ENCODE measurements around the gene KRT34.
"Not testable (repeated sequence)": the region's sequence is repeated elsewhere in the genome, so short reads cannot be mapped to it uniquely, and the experiment has no call there.

Gene KRT34

DNA sequence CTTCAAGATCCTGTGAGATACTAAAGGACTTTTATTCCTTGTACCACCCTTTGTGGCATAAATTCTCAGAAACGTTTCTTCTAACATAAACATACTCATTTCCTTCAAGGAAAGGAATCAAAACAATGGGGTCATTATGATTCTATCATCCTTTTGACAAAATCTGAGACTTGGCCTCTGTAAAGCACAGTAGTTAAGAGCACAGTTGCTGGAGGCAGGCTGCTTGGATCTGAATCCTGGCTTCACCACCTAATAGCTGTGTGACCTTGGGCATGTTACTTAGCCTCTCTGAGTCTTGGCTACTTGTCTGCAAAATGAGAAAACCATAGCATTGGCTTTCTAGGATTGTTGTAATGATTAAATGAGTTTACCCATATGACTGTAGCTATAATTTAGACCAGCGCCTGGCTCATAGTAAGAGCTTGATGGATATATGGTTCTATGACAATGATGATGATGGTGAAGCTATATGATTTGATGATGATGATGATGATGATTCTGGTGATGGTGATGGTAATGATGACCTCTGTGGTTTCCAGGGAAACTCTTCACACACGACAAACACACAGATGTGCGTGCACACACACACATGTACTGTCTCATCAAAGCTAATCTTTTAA lies 21.4 kb upstream of the KRT34 start:
- DNase-seq = peak in 1 of 5 donors; percentile 36

- no peak for DNase-seq
These were observed 20.1 kb upstream of the KRT34 start for GRCh38 chr17:41402161-41402560.

DNA sequence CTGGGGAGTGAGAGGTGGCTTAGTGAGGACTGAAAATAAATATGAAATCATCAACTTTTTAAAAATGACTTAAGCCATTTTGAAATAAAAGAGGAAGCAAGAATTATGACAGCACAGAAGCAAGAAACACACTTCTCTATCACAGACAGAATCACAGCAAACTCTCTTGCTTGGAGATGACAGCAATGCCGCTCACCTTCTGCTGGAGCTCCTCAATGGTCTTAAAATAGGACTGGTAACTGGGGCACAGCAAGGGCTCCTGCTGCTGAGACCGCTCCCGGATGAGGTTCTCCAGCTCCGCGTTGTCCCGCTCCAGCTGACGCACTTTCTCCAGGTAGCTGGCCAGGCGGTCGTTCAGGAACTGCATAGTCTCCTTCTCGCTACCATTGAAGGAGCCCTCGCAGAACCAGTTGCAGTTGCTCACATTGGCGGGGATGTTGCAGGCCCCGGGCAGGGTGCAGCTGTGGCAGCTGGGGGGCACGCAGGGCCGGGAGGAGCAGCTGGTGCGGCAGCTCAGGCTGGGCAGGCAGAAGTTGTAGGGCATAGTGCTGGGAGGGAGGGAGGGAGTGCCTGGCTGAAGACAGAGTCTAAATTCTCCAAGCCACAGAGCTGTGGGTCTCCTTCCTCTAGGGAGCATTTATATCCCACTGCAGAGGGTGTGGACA lies 15.0 kb upstream of the KRT34 start, which contains the start of gene KRT31:
TSS of gene KRT31 (minus strand) at position 613 of the 665 bp plus-strand sequence. CDS start at position 544, 69 bp downstream.
- DNase-seq = no peak

GRCh38 chr17:41396340-41396739 lies 14.2 kb upstream of the KRT34 start:
- DNase-seq = no peak

DNA sequence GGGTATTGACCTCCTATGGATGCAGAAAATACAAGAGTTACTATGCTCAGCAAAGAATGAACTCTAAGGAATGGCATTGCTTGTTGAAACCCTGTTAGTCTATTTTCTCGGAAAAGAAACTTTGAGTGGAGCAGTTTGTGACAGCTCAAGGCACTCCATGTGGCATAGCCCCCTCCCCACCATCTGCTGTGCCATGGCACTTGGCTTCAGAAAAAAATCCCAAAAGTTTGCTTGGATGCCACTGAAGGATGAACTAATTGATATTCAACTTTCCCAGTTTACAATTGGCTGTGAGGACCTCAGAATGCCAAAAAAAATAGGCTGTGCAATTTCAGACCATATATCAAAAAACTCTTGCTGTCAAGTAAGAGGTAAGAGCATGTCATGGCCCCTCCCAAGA lies 13.5 kb upstream of the KRT34 start:
- no peak for DNase-seq

DNA sequence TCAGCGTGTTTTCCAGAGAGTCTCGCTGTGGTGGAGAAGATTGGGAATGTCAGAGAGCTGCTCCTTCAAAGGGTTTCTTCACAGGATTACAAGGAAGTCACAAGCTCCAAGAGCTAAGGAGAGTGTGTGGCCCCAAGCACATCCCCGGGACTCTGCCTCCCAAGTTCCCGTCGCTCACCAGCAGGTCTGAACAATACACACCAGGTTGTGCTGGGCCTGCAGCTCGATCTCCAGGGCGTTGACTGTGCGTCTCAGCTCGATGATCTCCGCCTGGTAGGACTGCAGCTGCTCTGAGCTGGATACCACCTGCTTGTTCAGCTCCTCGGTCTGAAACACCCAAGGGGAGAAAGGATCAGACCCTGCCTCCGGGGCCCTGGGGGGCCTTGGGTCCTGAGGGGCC lies 12.9 kb upstream of the KRT34 start:
- not testable (repeated sequence) for DNase-seq

- DNase-seq = no peak
These were observed 12.3 kb upstream of the KRT34 start for GRCh38 chr17:41394254-41394996.

- DNase-seq = no peak
These were observed 11.7 kb upstream of the KRT34 start for GRCh38 chr17:41393826-41394225.

- no peak for DNase-seq
These were observed 11.2 kb upstream of the KRT34 start for GRCh38 chr17:41393294-41393693.

GRCh38 chr17:41392278-41392677 lies 10.2 kb upstream of the KRT34 start:
- DNase-seq = no peak

- DNase-seq = no peak
These were observed 9.4 kb upstream of the KRT34 start for GRCh38 chr17:41391535-41391934.

DNA sequence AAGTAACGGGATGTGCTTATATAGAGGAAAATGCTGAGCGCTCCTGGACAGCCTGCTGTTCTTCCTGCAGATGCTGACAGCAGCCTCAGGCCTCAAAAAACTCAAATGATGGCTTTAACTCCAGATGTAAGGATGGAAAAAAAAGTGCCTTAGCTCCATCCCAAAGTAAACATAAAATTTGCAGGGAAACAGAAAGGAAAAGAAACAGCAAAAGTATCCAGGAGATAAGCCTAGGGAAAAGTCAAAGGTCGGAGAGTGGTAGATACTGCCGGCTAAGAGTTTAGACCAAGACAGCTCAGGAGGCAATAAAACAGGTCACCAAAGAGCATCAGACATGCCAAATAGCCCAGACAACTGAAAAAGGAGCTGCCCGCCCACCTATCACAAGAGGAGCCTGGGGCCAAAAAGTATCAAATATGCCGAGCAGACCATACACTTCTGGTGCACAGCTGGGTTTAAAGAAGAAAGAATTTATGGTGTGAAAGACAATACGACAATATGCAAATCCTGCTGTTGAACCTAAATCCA lies 8.4 kb upstream of the KRT34 start:
- no peak for DNase-seq

GRCh38 chr17:41387670-41388069 lies 5.6 kb upstream of the KRT34 start:
- DNase-seq = no peak

GRCh38 chr17:41386227-41386626 lies 4.1 kb upstream of the KRT34 start:
- no peak for DNase-seq

GRCh38 chr17:41383690-41384089 lies 1.6 kb upstream of the KRT34 start:
- DNase-seq = no peak

DNA sequence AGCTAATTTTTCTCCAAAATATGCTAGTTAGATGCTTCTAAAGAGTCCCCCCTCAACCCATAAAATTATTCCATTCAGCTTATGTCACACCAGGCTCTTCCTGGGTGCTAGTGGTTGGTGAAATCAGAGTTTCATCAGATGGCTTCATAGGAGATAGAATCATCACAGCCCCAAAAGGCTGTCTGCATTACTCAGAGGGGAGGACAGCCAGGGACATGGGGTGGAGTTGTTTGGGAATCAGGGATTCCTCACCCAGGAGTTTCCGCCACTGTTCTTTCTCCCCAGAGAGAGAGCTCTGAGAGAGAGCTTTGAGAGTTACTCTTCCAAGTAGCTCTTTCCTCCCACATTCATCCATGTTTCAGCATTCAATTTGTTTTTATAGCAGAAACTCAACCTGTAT lies 288 bp upstream of the KRT34 start:
- DNase-seq = no peak

DNA sequence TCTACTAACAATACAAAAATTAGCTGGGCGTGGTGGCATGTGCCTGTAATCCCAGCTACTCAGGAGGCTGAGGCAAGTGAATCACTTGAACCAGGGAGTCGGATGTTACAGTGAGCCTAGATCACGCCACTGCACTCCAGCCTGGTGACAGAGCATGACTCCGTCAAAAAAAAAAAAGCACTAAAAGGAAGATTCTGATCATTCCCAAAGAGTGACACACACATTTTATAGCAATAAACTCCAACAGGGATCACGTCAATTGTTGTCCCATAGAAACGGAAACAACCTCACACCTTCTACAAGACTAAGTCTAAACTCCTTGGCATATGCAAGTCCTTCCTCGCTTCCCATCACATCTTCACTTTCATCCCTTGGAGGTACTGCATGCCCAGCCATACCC lies 2.0 kb downstream of the KRT34 start:
- DNase-seq = not testable (repeated sequence)

DNA sequence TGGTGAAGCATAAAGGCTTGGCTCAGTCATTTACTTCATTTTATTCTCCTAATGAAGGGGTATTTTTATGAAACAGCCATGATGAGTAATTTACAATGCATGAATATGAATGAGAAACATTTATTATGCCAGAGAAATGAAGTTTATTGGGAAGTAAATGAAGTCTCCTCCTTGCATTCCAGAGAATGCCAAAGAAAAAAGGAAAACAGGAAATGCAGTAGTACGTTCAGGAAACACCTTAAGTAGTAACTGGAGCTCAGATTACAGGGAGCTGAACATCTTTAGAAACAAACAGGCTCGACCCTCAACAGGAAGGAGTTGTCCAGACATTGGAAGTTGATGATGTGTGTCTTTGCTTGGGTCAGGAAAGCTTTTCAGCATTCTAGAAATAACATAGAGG lies 4.6 kb downstream of the KRT34 start:
- no peak for DNase-seq

DNA sequence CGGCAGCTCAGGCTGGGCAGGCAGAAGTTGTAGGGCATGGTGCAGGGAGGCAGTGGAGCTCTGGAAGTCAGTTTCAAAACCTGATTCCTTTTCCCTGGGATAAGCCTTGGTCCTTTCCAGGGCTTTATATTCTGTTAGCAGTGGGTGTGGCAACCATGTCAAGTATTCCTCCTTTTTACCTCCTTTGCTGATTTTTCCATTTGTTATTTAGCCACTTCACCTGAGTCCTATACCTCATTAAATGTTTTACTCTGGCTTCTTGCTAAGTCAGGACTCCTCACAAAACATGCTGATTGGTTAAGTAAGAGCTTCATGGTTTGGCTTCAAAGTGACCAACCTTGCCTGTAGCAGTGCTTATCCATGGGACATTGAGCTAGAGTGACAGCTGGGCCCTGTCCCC lies 12.4 kb downstream of the KRT34 start, which contains the start of gene KRT33B:
TSS of gene KRT33B (minus strand) at position 101 of the 400 bp plus-strand sequence. CDS start at position 38, 63 bp downstream.
- no peak for DNase-seq

GRCh38 chr17:41369023-41369422 lies 13.1 kb downstream of the KRT34 start:
- no peak for DNase-seq

GRCh38 chr17:41367426-41368075 lies 14.6 kb downstream of the KRT34 start:
- DNase-seq = no peak

DNA sequence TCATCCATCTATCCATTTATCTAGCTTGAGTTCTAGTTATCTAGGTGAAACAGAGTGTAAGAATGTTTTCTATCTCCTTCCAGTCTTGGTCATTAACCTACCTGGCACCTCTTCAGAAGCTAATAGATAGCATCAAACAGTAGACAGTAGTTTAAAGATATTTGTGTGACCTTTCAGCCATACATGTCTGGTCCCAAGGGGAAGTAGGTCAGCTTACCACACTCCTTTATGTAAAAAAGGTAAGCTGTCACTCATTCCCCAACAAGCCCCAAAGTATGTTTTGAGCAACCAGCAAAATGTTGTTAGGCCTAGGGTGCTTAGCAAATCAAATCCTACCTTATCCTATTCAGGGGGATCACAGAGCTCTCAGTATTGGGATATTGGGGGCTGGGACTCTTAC lies 16.0 kb downstream of the KRT34 start:
- no peak for DNase-seq

GRCh38 chr17:41363881-41364280 lies 18.2 kb downstream of the KRT34 start:
- no peak for DNase-seq
